ENCODE measurements around the gene DUS4L. TPM values are rescaled to one million over a fixed set of nuclear protein-coding genes. Genes with fewer than 3 reads are reported as not detected.
"Not testable (repeated sequence)": the region's sequence is repeated elsewhere in the genome, so short reads cannot be mapped to it uniquely, and the experiment has no call there.

DUS4L gene
- total and polyA plus RNA-seq, 7 donors, result 3.2 to 10.3 (median 5.4) TPM

GRCh38 chr7:107530751-107531150 is 33.0 kb upstream of the DUS4L start:
- H3K9me3 ChIP-seq, result no peaks in the 10 kb centered on the region
- no peak overlapping the region for H3K27ac ChIP-seq
- DNase-seq, result no peak
- H3K36me3 ChIP-seq, result peaks cover 0 to 14% (median 0%) of the 10 kb centered on the region in 4 donors
- intact Hi-C loops (cut with DNase I), result no loop called here
- no peaks in the 10 kb centered on the region for H3K27me3 ChIP-seq
- TF ChIP-seq EP300 (IDR thresholded peaks at IDR 0.05) (no peak), POLR2A (IDR thresholded peaks at IDR 0.05) (no peak), POLR2AphosphoS5 (IDR thresholded peaks at IDR 0.05) (no peak), CTCF (IDR thresholded peaks at IDR 0.05) (no peak)
- no peaks in the 10 kb centered on the region for H3K4me1 ChIP-seq
- H3K4me3 ChIP-seq, result no peak overlapping the region

DNA sequence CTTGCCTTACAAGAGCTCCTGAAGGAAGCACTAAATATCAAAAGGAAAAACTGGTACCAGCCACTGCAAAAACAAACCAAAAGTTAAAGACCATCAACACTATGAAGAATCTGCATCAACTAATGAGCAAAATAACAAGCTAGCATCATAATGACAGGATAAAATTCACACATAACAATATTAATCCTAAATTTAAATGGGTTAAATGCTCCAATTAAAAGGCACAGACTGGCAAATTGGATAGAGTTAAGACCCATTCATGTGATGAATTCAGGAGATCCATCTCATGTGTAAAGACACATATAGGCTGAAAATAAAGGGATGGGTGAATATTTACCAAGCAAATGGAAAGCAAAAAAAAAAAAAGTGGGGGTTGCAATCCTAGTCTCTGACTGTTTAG is 29.6 kb upstream of the DUS4L start:
- no peaks in the 10 kb centered on the region for H3K4me1 ChIP-seq
- intact Hi-C loops (cut with DNase I), result no loop called here
- no peaks in the 10 kb centered on the region for H3K36me3 ChIP-seq
- TF ChIP-seq POLR2A (IDR thresholded peaks at IDR 0.05), result no peak
- no peak for TF ChIP-seq CTCF (IDR thresholded peaks at IDR 0.05)
- no peak for TF ChIP-seq EP300 (IDR thresholded peaks at IDR 0.05)
- TF ChIP-seq POLR2AphosphoS5 (IDR thresholded peaks at IDR 0.05), result no peak
- H3K4me3 ChIP-seq, result no peak overlapping the region
- no peaks in the 10 kb centered on the region for H3K27me3 ChIP-seq
- no peaks in the 10 kb centered on the region for H3K9me3 ChIP-seq
- no peak overlapping the region for H3K27ac ChIP-seq
- no peak for DNase-seq

- H3K4me1 ChIP-seq; H3K27me3 ChIP-seq; intact Hi-C loops (cut with DNase I); H3K27ac ChIP-seq; H3K9me3 ChIP-seq; H3K4me3 ChIP-seq; DNase-seq; H3K36me3 ChIP-seq: not testable (repeated sequence)
- WGBS, 2 donors, result 83 to 92% methylated on average over 4 of the region's 4 CpGs
Observed at GRCh38 chr7:107537228-107537627, 26.5 kb upstream of the DUS4L start.

- Histone ChIP-seq H3K27ac (no peak overlapping the region), H3K36me3 (peaks cover 0 to 6% (median 0%) of the 10 kb centered on the region in 4 donors), H3K4me1 (no peaks in the 10 kb centered on the region), H3K27me3 (no peaks in the 10 kb centered on the region), H3K9me3 (no peaks in the 10 kb centered on the region), H3K4me3 (no peak overlapping the region)
- no peak for DNase-seq
- intact Hi-C loops (cut with DNase I), result no loop called here
- 17 to 51% methylated on average over 2 of the region's 2 CpGs for WGBS, 2 donors
- TF ChIP-seq POLR2AphosphoS5 (IDR thresholded peaks at IDR 0.05), result no peak
- no peak for TF ChIP-seq EP300 (IDR thresholded peaks at IDR 0.05)
- TF ChIP-seq CTCF (IDR thresholded peaks at IDR 0.05), result no peak
Observed at GRCh38 chr7:107538001-107538400, 25.8 kb upstream of the DUS4L start.

DNA sequence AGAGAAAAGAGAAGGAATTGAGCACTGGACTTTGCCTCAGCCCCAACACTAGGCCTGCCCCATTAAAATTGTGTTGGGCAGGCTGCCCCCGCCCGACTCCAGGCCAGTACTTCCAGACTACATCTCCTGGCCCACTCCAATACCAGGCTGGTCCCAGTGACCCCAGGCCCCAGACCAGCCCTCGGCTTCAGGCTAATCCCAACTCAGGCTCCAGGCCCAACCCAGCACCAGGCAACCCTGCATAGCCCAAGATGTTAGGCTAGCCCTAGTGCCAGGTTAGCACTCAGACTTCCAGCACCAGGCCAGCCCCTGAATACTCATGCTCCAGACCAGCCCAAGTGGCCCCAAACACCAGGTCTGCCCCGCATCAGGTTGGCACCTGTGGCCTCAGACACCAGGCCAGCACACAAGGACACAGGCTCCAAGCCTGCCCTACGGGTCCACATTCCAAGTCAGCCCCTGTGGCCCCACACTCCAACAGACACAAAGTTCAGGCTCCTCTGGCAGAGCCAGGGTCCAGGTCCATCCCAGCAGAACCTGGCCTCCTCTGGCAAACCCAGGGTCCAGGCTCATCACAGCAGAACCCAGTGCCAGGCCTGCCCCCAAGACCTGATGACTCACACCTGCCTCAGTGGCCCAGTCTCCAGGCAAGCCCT is 20.3 kb upstream of the DUS4L start:
- intact Hi-C loops (cut with DNase I), result no loop called here
- peaks cover 0 to 5% (median 2%) of the 10 kb centered on the region in 4 donors for H3K9me3 ChIP-seq
- H3K27ac ChIP-seq, result no peak overlapping the region
- no peaks in the 10 kb centered on the region for H3K4me1 ChIP-seq
- peaks cover 0 to 50% (median 7%) of the 10 kb centered on the region in 4 donors for H3K36me3 ChIP-seq
- TF ChIP-seq POLR2A (IDR thresholded peaks at IDR 0.05), result no peak
- no peak for TF ChIP-seq EP300 (IDR thresholded peaks at IDR 0.05)
- TF ChIP-seq POLR2AphosphoS5 (IDR thresholded peaks at IDR 0.05), result no peak
- TF ChIP-seq CTCF (IDR thresholded peaks at IDR 0.05), result no peak
- WGBS, 2 donors, result 87 to 98% methylated on average over 5 of the region's 5 CpGs
- DNase-seq, result peak; percentile 57
- H3K4me3 ChIP-seq, result no peak overlapping the region
- H3K27me3 ChIP-seq, result no peaks in the 10 kb centered on the region

Data from sigmoid colon (tissue), 7 donors.